IPS DF 4.7 (cell line): ENCODE results near the gene HIGD2A.

Experiments
- DNase-seq: peaks from one replicate; pipeline ENCODE4 v3.0.0-alpha.2; 2013; ENCODE audit warnings: low spot score; ENCODE audit errors: extremely low read depth

Gene HIGD2A

GRCh38 chr5:176369934-176370711 is 18.4 kb upstream of the HIGD2A start:
- no peak for DNase-seq

DNA sequence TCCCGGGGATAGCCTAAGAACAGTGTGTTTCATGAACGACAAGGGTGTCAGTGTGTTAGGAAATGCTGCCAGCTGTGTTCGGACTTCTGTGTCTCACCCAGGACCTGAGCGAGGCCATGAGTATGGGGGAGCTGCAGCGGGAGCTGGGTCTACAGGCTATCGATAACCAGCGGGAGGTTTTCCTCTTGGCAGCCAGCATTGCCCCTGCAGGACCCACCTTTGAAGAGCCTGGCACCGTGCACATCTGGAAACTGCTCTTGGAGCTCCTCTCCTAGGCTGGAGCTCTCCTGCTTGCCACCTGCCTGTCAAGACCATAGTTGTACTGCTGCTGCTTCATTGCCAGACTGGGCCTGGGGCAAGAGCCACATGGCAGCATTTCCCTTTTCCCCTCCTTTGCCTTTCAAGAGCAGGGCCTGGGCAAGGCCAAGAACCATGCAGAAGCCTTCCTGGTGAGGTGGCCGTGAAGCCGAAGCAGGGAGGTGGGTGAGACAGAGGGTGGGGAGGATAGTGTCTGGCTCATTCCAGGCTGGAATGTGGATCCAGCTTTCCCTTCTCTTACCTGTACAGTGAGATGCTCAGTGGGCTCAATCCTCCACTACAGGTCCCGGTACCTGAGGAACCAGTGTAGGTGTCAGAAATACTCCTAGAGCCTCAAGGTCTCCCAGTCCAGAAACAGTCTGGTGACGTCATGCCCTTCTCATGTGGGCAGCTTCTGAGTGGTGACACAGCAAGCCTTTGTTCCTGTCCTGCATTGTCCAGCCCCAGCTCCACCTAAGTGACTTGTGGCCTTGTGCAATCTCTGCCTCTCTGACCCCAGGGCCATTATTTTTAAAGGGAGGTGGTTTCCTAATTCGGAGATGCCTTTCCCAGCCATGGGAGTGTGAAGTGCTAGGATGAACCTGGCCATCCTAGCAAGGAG is 16.7 kb upstream of the HIGD2A start:
- DNase-seq, result no peak

DNA sequence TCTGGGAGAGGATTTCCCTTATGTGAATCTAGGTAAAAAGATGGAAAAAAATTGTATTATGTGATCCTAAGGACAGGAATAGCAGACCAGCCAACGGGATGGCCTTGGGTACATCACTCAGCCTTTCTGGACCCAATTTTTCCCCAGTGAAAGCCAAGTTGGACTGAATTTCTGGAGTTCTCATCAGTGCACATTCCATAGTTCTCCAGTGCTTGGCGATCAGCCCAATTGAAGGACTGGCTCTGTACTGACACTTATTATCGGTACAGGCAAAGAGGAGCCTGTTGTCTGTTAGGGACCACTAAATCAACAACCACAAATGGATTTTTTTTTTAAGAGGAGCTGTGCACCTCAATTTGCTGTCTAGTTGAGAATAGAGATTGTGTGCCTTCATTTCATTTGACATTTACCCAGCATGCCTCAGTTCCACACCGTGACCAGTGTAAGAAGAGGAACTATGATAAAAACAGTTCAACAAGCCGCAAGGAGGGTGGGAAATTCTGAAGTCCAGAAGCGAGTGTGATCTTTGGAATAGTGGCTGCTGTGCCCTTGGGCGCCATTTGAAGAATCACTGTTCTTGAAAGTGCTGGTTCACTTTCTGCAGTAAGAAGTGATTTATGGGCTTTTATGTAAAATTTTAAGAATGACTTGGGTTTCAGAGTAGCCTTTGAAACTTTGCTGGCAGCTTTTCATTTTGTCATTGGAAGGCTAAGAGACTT is 15.3 kb upstream of the HIGD2A start:
- no peak for DNase-seq

DNA sequence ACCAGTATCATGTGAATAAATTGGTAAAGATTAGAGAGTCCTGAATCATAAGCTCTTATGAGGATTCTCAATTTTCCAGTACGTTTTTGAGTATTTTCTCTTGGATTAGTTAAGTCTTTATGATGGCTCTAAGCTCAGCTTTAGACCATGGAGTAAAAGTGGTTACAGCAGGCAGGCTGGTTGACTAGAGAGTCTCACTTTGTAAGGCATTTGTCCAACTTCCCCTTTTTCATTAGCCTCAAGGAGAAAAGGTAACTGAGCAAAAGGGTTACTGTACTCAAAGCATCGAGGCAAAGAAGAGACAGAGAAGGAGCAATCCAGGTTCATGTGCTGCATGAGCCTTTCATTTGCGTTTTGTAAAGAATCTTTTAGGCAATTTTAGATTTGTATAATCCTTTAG is 8.7 kb upstream of the HIGD2A start:
- DNase-seq, result no peak

GRCh38 chr5:176381423-176381822 is 7.1 kb upstream of the HIGD2A start:
- DNase-seq, result no peak

DNA sequence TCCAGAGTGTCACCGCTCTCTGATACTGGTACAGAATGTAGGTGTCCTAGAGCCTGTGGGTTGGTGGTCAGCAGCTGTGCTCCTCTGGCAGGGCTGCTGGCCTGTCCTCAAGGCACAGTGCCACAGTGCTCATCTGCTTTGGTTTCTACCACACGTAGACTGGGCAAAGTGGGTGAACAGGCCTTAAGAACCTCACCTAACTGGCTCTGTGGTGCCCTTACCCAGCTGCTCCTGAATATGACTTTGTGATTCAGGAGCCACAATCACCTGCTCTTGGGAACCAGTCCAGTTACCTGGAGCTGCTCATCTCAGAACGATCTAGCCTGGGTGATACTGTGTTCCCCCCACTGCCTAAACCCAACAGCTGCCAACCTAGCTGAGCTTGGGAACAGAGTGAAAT is 6.6 kb upstream of the HIGD2A start:
- DNase-seq, result no peak

- DNase-seq, result no peak
Measured at GRCh38 chr5:176382721-176383120, 5.8 kb upstream of the HIGD2A start.

- DNase-seq, result no peak
Measured at GRCh38 chr5:176383248-176383905, 5.2 kb upstream of the HIGD2A start.

DNA sequence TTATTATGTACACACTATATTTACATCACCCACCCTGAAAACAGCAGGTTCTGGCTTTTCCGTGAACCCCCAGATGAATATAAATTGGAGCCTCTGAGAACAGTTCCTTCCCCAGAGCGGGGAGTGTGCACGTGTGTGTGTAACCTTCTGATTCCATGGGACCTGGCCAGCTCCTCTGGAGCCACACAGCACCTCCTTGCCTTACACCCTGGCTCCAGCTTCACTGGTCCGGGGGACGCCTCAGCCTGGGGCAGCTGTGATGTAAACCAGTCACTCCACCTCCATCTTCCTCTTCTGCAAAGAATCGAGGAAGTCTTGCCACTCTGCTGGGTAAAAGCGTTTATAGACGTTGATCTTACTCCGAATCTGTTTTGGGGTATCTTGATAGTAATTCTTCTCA is 4.6 kb upstream of the HIGD2A start:
- DNase-seq, result no peak

GRCh38 chr5:176384366-176384930 is 4.1 kb upstream of the HIGD2A start:
- DNase-seq, result no peak

- no peak for DNase-seq
Measured at GRCh38 chr5:176384991-176385390, 3.6 kb upstream of the HIGD2A start.

DNA sequence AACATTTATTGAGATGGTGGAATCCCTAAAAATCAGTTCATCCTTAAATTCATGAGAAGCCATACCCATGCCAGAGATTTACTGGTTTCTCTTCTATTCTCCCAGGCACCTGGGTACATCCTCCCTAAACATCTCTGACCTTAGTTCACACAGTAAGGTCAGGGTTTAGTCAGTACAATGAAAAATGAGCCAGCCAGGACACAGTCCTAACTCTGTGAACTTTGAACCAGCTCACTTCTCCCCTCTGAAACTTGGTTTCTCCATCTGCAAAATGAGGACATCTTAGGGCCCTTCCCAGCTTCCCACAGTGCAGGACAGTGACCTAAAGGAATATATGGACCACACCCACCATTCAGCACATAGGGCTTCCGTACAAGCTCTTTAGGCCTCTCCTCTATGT is 2.1 kb upstream of the HIGD2A start:
- DNase-seq, result no peak

GRCh38 chr5:176387384-176387925 is 1.1 kb upstream of the HIGD2A start:
- no peak for DNase-seq

DNA sequence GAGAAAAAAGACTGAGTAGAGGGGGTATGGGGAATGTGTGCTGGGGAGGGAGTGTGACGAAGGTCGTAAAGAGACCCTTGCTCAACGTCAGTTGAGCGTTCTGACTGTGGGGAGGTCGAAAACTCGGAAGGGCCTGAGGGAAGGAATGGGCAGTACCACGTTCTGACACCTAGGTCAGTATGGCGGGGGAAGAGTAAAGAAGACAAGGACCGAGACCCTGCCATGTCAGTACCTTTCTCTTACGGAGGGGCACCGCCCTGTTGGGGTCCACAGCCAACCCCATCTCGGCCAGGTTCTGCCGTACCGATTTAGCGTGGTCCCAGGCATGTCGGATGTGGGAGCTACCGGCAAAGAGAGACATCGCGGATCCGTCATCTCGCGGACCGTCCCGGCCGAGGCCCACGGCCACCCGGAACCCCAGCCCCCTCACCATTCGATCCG is 528 bp upstream of the HIGD2A start:
- DNase-seq, result no peak

DNA sequence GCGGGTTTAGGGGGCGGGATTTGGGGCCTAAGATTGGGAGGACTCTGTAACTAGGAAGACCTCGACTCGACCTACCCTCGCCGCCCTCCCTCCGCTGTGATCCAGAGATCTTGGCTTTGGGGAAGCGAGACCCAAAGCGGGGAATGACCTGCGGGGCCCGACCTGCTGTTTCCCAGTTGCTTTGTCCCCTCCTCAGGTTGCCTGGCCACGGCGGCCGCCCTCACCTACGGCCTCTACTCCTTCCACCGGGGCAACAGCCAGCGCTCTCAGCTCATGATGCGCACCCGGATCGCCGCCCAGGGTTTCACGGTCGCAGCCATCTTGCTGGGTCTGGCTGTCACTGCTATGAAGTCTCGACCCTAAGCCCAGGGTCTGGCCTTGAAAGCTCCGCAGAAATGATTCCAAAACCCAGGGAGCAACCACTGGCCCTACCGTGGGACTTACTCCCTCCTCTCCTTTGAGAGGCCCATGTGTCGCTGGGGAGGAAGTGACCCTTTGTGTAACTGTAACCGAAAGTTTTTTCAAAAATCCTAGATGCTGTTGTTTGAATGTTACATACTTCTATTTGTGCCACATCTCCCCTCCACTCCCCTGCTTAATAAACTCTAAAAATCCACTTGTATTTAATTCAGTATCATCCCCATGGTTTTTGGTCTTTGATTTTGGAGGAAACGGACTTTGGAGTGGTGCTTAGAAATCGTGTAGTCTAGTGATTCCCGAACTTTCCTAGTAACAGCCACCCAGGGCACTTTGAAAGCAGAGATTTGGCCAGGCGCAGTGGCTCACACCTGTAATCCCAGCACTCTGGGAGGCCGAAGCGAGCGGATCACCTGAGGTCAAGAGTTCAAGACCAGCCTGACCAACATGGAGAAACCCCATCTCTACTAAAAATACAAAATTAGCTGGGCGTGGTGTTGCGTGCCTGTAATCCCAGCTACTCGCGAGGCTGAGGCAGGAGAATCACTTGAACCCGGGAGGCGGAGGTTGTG is 878 bp downstream of the HIGD2A start:
- DNase-seq, result no peak

DNA sequence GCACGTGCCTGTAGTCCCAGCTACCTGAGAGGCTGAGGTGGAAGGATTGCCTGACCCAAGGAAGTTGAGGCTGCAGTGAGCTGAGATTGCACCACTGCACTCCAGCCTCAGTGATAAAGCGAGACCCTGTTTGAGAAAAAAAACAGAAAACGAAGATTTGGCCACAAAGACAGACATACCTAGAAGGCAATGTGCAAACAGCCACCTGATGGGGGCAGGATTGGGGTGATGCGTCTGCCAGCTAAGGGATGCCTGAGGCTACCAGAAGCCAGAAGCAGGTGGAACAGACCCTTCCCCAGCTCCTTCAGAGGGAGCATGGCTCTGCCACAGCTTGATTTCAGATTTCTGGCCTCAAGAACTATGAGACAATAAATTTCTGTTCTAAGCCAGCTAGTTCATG is 2.9 kb downstream of the HIGD2A start:
- no peak for DNase-seq

- DNase-seq, result no peak
Measured at GRCh38 chr5:176391999-176392398, 3.4 kb downstream of the HIGD2A start.

- DNase-seq, result no peak
Measured at GRCh38 chr5:176392526-176392925, 4.0 kb downstream of the HIGD2A start.

- DNase-seq, result no peak
Measured at GRCh38 chr5:176394096-176394495, 5.5 kb downstream of the HIGD2A start.
